Activated B cell treated with CpG ODN at 0.5 μM for 24 hours (primary cell): ENCODE measurements around the gene COQ5. TPM values are rescaled to one million over a fixed set of nuclear protein-coding genes. Genes with fewer than 3 reads are reported as not detected.
"Not testable (repeated sequence)": the region's sequence is repeated elsewhere in the genome, so short reads cannot be mapped to it uniquely, and the experiment has no call there.

Experiments used
- ATAC-seq: fragments of 200-7000 bp; cut with Tn5 transposase; one replicate; pipeline ENCODE4 v1.10.0; 2021; ENCODE audit warnings: low read depth, mild to moderate bottlenecking, moderate library complexity
- CTCF ChIA-PET: fragments of 350-600 bp; sonication (Branson Sonifier 250); formaldehyde crosslinking; loops from one replicate; lab custom pipeline; 2021; ENCODE audit warnings: antibody characterized with exemption; lab: Charles Lee
- POLR2A ChIA-PET: fragments of 350-600 bp; sonication (Branson Sonifier 250); formaldehyde crosslinking; loops from one replicate; lab custom pipeline; 2021; ENCODE audit warnings: antibody characterized with exemption; lab: Charles Lee
- DNase-seq: peaks from one replicate; pipeline ENCODE4 v3.0.0; 2022
- H3K27ac Mint-ChIP-seq: one replicate; pipeline ENCODE4 v1.8.0; 2020; ENCODE audit warnings: mixed read lengths
- H3K27me3 Mint-ChIP-seq: one replicate; pipeline ENCODE4 v1.8.0; 2021; ENCODE audit warnings: mixed read lengths
- H3K36me3 Mint-ChIP-seq: one replicate; pipeline ENCODE4 v1.8.0; 2021; ENCODE audit warnings: low read depth, mixed read lengths
- H3K4me1 Mint-ChIP-seq: one replicate; pipeline ENCODE4 v1.8.0; 2021; ENCODE audit warnings: mixed read lengths
- H3K4me3 Mint-ChIP-seq: one replicate; pipeline ENCODE4 v1.8.0; 2020; ENCODE audit warnings: mild to moderate bottlenecking, mixed read lengths
- H3K9me3 Mint-ChIP-seq: one replicate; pipeline ENCODE4 v1.8.0; 2020; ENCODE audit warnings: mixed read lengths
- CTCF ChIP-seq: fragments of 200-600 bp; IDR thresholded peaks from one replicate; pipeline ENCODE4 v1.8.0; 2022; ENCODE audit warnings: antibody characterized with exemption, mild to moderate bottlenecking
- intact Hi-C: fragments of 100-400 bp; cut with micrococcal nuclease; formaldehyde crosslinking; loops from one replicate; pipeline ENCODE4 v1.15.1; 2024
- total RNA-seq: library from RNA; stranded (reverse); gene quantifications from 2 replicates; pipeline ENCODE4 v1.2.3, GENCODE V29; 2022

The COQ5 gene
- total RNA-seq, 1 donor from 2014 or later, result 29.5 TPM

GRCh38 chr12:120532701-120533238 lies 3.8 kb upstream of the COQ5 start:
- H3K9me3 Mint-ChIP-seq, result no peaks in the 10 kb centered on the region
- no peaks in the 10 kb centered on the region for H3K27me3 Mint-ChIP-seq
- H3K27ac Mint-ChIP-seq, result no peak overlapping the region
- ChIA-PET POLR2A (interaction anchor here (0.6 to 1.4 kb wide), 2 partner anchors 13 to 37 kb away, joined by 9 read pairs; partner anchors contain the start of gene DYNLL1), CTCF (no interaction called here)
- DNase-seq, result no peak
- TF ChIP-seq CTCF, result no peak
- H3K36me3 Mint-ChIP-seq, result peaks cover 19% of the 10 kb centered on the region
- peaks cover 55% of the 10 kb centered on the region for H3K4me1 Mint-ChIP-seq
- intact Hi-C loops, result no loop called here
- ATAC-seq, result no peak
- H3K4me3 Mint-ChIP-seq, result peak overlapping the region; percentile 24

DNA sequence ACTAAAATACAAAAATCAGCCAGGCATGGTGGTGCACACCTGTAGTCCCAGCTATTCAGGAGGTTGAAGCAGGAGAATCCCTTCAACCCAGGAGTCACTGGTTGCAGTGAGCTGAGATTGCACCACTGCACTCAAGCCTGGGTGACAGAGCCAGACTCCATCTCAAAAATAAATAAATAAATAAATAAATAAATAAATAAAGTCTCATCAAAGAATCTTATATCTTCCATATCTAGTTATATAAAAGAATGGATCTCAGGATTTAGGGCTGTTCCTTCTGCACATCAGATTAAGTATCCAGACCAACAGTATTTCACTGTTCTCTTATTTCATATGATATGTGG lies 1.4 kb upstream of the COQ5 start:
- DNase-seq, H3K27ac Mint-ChIP-seq, intact Hi-C loops, H3K9me3 Mint-ChIP-seq, CTCF ChIA-PET, ATAC-seq, H3K27me3 Mint-ChIP-seq: not testable (repeated sequence)
- Mint-ChIP-seq H3K4me1 (peaks cover 37% of the 10 kb centered on the region), H3K36me3 (peaks cover 20% of the 10 kb centered on the region), H3K4me3 (peak overlapping the region; percentile 100)
- POLR2A ChIA-PET, result interaction anchor here (0.6 kb wide), 1 partner anchor 613 kb away, joined by 3 read pairs; no protein-coding TSS in a partner anchor

- ATAC-seq, result no peak
- Mint-ChIP-seq H3K9me3 (no peaks in the 10 kb centered on the region), H3K36me3 (peaks cover 15% of the 10 kb centered on the region), H3K27me3 (no peaks in the 10 kb centered on the region), H3K4me3 (peak overlapping the region; percentile 100), H3K27ac (peak overlapping the region; percentile 99), H3K4me1 (peaks cover 31% of the 10 kb centered on the region)
- no peak for TF ChIP-seq CTCF
- DNase-seq, result no peak
- intact Hi-C loops, result loop anchor here (1.0 to 5.0 kb wide), 2 partner anchors 34 to 213 kb away; partner anchors contain the start of gene DYNLL1
- CTCF ChIA-PET, result no interaction called here
- POLR2A ChIA-PET, result interaction anchor here (0.6 to 1.7 kb wide), 6 partner anchors 52 to 614 kb away, joined by 3 to 9 read pairs (median 7); partner anchors contain the start of genes POP5, RNU4-2, RPLP0 and SRSF9
Observed at GRCh38 chr12:120529641-120530417, 871 bp upstream of the COQ5 start.

GRCh38 chr12:120522568-120522967 lies 6.4 kb downstream of the COQ5 start:
- POLR2A ChIA-PET, result no interaction called here
- no peak overlapping the region for H3K4me3 Mint-ChIP-seq
- no peak overlapping the region for H3K27ac Mint-ChIP-seq

DNA sequence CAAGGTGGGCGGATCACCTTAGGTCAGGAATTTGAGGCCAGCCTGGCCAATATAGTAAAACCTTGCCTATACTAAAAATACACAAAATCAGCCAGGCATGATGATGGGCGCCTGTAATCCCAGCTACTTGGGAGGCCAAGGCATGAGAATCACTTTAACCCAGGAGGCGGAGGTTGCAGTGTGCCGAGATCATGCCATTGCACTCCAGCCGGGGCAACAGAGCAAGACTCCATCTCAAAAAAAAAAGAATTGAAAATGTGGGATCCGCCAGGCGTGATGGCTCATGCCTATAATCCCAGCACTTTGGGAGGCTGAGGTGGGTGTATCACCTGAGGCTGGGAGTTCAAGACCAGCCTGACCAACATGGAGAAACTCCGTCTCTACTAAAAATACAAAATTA lies 9.6 kb downstream of the COQ5 start:
- ATAC-seq, H3K4me1 Mint-ChIP-seq, DNase-seq, H3K9me3 Mint-ChIP-seq, H3K4me3 Mint-ChIP-seq, H3K27me3 Mint-ChIP-seq, intact Hi-C loops, H3K27ac Mint-ChIP-seq, CTCF ChIA-PET: not testable (repeated sequence)
- POLR2A ChIA-PET, result interaction anchor here (0.7 kb wide), 1 partner anchor 13 kb away, joined by 9 read pairs; no protein-coding TSS in a partner anchor
- H3K36me3 Mint-ChIP-seq, result peaks cover 35% of the 10 kb centered on the region

More at GRCh38 chr12:120522568-120522967, 6.4 kb downstream of the COQ5 start:
- Mint-ChIP-seq H3K9me3 (no peaks in the 10 kb centered on the region), H3K36me3 (peaks cover 20% of the 10 kb centered on the region), H3K27me3 (no peaks in the 10 kb centered on the region), H3K4me1 (peaks cover 5% of the 10 kb centered on the region)
- ATAC-seq (no peak), DNase-seq (no peak)
- intact Hi-C loops, result no loop called here
- no peak for TF ChIP-seq CTCF
- CTCF ChIA-PET, result no interaction called here

GRCh38 chr12:120515496-120515895 lies 13.5 kb downstream of the COQ5 start:
- H3K27me3 Mint-ChIP-seq, result no peaks in the 10 kb centered on the region
- DNase-seq (no peak), ATAC-seq (no peak)
- POLR2A ChIA-PET, result no interaction called here
- H3K36me3 Mint-ChIP-seq, result peaks cover 45% of the 10 kb centered on the region
- no peaks in the 10 kb centered on the region for H3K4me1 Mint-ChIP-seq
- no peak for TF ChIP-seq CTCF
- H3K4me3 Mint-ChIP-seq, result no peak overlapping the region
- H3K9me3 Mint-ChIP-seq, result no peaks in the 10 kb centered on the region
- intact Hi-C loops, result no loop called here
- CTCF ChIA-PET, result no interaction called here
- no peak overlapping the region for H3K27ac Mint-ChIP-seq
